Muscle of back (tissue), 11 donors: Measurements from ENCODE around the gene KANK4. TPM values are rescaled to one million over a fixed set of nuclear protein-coding genes. Genes with fewer than 3 reads are reported as not detected.

Source experiments
- DNase-seq, 3 donors: peaks; one replicate each; pipeline versions ENCODE4 v3.0.0 to v3.0.0-alpha.2; 2013
- polyA plus RNA-seq, 10 donors: library from polyadenylated mRNA; unstranded; fragments of 120-200 nt; gene quantifications; one replicate each; pipeline ENCODE4 v1.2.1, GENCODE V29; 2013; ENCODE audit not compliant: insufficient read length in 10 of 10

KANK4 gene
- polyA plus RNA-seq, 10 donors, result 8.2 to 14.2 (median 10.8) TPM

DNA sequence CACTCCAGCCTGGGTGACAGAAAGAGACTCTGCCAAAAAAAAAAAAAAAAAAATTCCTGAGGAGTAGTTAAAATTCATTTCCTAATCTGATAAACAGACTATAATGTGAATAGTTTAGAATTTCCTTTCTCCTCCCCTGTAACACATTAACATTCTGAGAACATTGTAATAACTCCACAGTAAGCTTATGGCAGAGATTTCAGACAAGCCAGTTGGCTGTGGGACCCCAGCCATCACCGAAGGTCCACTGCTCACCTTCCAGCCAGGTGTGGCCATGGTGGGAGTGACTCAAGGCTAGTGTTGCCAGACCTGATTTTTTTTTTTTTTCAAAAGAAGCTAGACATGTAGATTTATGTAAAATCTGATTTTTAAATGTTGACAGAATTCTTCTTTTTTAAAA, 11.8 kb downstream of the KANK4 start:
- no peak for DNase-seq

DNA sequence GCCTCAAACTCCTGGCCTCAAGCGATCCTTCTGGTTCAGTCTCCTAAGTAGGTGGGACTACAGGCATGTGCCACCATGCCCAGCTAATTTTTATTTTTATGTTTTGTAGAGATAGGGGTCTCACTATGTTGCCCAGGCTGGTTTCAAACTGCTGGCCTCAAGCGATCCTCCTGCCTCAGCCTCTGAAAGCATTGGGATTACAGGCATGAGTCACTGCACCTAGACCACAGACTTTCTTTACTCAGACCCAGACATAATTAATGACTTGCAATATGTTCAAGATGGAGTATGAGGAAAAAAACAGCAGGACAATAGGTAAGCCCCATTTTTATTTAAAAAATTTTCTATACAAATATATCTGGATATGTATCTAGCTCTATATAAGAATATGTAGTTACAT, 13.2 kb downstream of the KANK4 start:
- DNase-seq, result no peak

DNA sequence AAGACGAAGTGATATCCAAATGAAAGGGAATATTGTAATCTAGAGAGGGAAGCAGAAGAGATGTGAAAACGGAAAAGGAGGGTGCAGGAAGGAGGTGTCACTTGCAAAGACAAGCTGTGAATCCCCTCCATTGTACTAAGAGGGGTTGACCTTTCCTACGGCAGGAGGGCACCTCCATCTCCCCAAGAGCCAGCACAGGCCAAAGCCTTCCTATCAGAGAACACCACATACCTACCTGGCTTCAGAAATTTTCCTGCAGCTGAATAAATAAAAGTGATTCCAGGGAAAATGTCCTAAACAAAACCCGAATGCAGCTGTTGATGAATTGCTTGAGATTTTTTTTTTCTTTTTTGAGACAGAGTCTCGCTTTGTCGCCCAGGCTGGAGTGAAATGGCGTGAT, 14.3 kb downstream of the KANK4 start:
- DNase-seq, result no peak

DNA sequence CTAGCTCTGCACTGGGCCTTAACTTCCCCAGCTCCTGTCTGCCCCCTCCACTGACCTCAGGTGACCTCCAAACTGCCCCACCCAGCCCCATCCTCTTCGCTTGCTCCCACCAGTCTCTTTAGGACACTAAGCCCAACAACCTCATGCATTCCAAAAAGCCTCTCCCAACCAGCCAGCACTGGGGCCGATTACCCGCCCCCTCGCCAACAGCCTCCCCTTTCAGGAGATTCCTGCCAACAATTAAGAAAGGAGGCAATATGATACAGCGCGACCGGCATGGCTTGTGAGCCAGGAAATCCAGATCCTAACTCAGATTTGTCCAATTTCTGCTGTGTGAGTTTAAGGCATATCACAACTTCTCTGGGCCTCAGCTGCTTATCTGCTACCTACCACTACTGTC, 14.7 kb downstream of the KANK4 start:
- DNase-seq, result no peak

DNA sequence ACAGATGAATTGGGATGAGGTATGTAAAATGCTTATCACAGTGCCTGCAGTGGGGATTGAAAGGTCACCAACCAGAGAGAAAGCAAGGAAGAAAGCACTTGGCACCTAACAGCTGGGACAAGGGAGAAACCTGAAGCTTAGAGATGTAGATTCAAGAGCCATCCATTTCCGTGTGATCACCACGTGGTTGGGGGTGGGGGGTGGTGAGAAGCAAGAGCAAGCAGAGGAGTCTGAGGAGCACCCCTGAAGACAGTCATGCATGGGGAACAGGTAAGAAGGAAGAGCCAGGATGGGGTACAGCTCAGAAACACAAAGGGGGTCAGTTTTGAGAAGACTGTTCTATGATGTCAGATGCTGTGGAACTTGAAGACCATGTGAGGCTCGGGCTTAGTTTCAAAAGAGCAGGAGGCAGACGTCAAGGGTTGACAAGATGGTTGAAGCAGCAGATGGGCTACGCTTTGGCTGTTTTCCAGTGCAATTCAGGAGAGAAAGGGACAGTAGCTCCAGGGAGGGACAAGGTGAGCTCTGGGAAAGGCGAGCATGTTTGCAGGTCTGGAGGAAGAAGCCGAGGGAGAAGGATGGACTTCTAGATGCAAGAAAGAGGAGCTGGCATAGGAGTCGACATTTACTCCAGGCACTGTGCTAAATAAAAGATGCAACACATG, 17.4 kb downstream of the KANK4 start:
- no peak for DNase-seq

DNA sequence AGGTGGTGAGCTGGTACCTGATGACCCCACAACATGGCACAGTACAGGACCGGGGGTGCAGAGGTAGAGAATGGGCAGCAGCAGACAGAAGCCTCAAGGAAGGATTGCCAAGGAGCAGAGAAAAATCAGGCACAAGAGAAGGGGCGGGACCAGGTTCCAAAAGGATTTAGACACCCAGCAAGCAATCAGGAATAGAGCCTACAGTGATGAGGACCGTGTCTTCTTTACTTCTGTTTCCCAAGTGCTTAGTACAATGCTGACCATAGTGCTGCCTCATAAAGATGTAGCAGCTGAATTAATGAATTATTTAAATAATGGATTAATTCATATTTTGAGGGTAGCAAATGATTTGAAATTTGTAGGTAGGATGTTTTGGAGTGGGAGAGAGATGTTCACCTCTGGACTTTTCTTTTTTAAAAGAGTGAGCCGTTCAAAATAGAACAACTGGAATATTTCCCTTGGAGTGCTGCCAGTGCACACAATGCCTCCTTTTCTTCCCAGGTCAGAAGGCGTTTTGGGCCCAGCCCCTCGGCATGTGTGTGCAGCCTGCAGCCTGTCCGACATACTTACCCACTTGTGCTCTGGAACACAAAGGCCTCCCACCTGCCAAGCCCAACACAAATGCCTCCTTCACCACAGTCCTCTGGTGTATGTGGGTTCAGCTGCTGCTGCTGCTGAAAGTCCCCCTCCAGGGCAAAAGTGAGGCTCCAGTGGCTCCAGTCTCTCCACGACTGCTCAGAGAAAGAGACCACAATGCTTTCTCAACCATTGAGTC, 19.6 kb downstream of the KANK4 start:
- peak in 2 of 3 donors; percentile 36 to 74 for DNase-seq

DNA sequence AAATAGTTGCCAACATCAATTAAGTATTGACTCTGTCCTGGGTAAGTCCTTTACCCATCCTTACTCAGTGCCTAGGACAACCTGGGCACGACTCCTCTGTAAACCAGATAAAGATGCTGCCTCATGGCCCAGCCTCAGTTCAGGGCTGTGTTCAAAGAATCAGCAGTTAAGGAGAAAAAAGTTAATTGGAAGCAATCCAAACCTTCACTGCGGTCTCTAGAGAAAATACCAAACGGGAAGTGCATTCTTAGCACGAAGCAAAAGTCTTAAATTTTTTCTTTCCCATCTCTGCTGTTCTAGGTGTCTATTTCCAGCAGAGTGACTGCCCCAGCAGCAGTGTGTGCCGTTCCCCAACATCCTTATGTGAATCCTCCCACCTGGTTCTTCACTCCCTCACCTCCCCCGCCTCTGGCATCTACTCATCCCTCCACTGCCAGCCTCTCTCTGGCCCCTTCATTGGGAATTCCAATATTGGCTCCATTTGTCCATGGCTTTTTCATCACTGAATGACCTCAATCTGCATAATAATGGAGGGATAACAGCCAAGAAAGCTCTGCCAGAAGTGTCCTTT, 23.2 kb downstream of the KANK4 start:
- DNase-seq, result peak in 2 of 3 donors; percentile 67 to 89

DNA sequence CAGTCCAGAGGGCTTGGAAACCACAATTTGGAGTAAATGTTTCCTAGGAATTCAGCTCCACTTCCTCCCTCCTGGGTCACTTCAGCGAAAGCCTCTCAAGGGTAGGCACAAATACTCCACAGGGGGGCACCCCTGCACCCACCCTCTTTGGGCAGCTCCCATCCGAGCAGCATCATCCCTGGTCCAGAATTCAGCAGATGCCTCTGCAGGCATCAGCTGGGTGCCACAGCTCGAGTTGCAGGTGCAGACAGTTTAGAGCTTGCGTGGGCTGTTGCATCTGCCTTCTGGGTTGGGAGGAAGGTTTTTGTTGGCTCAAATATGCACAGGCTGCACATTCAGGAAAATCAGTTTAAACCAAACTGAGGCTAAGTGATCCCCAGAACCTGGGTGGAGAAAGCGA, 25.0 kb downstream of the KANK4 start:
- no peak for DNase-seq

DNA sequence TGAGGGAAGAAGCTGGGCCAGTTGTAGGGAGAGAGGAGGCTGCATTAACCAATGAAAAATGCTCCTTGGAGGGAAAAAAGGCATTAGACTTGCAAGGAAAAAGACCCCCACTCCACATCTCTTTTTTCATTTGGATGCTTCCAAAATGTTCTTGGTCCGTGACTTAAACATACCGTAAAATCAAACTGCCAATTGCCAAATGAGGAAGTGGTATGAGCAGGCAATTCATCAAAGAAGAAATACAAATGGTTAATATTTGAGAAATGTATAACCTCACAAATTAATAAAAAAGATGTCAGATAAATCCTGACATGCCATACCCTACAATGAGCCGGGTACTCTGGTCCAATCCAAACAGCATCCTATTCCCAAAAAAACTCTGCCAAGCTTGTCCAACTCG, 30.6 kb downstream of the KANK4 start:
- no peak for DNase-seq

DNA sequence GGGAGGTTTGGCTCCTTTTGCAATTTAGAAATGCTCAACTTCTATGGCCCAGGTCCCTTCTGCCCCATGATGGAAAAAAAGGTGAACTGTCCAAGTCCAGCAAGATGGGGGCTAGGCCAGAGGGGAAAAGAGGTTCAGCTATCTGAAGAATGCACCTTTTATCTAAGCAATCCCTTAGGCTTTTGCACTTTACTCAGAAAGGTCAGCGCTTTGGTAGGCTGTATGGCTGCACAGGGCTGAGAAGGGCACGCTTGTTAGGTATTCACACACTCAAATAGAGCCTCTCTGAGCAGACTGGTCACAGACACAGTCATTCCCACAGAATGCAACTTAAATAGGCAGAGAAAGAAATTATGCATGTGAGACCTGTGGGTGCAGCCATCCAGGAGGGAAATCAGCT, 31.0 kb downstream of the KANK4 start:
- DNase-seq, result no peak

DNA sequence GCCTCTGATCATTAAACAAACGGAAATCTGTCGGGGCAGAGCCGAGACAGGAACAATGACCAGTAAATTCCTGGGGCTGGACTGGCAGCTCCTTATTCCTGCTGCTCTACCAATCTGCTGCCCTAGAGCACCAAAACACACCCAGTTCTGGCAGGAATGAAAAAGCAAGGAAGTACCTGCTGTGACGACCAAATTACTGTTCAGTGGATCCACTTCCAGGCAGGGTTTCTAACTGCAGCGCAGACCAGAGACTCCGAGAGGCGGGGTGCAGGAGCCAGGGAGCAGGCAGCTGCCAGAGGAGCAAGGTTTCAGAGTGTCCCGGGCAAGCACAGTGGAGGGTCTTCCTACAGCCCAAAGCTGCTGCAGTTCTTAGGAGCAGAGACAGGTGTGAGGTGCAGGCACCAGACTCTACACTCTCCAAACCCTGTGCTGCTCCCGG, 32.4 kb downstream of the KANK4 start:
- DNase-seq, result peak in 1 of 3 donors; percentile 39

DNA sequence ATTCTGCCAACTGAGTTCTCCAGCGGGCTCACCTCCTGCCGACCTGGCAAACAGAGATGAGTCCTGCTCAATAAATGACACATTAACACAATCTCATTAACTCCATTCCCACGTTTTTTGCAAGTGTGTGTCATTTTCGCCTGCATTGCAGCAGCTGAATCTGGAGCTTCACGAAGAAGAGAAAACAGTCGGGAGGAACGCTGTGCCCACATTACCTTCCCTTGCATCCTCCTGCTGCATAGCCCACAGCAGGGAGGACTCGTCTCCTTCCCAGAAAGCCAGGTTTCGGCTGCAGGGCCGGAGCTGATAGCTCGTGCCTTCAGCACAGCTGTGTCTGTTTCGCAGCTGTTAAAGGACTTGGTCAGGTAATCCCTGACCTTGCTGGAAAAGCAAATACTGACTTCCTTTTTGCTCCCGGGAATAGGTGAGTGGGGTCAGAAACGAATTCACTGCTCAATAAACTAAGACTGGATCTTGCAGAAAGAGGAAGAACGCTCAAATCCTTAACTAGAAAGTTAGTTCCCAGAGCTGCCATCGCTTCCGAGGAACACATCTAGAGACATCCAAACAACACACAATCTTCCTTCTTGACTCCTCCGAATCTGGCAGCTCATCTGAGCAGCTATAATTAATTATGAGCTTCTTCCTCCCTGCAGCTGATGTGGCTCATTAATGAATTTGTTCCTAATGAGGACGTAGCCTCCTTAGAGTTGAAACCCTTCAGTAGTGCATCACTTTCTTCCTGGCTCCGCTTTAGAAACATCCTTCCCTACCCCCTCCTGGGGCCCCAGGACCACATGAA, 33.0 kb downstream of the KANK4 start:
- DNase-seq, result peak in 1 of 3 donors; percentile 61

DNA sequence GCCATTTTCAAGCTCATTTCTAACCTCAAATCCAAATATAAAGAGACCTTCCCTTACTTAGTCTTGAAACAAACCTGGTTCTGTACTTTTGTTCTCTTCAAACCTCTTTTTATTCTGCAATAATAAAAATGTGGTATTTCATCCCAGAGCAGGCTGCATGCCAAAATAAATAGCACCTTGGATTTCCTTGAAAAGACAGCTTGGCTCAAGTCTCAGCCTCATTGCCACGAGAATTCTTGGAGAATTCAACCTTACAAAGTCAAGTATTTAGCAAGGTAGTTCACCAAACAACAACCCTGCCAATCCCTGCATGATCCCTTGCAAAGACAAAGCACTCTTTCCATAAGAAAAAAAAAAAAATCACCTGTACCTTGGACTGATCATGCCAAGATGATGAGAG, 33.8 kb downstream of the KANK4 start:
- no peak for DNase-seq

DNA sequence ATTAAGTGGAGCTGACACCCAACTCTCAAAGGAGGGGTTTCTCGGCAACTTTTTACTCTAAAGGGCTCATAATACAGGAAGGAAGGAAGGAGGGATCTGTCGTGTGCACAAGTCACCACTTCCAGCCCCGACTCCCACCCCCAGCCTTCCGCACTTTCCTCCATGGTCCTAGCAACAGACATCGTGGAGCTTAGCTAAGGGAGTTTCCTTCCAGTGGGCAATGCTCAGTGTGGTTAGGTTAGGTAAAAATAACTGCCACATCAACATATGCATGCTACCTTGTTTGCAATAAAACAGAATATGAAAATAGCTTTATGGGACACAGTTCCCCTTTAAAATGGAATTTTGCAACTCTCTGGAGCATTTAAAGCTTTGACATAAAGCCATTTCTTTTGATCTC, 35.2 kb downstream of the KANK4 start:
- no peak for DNase-seq

DNA sequence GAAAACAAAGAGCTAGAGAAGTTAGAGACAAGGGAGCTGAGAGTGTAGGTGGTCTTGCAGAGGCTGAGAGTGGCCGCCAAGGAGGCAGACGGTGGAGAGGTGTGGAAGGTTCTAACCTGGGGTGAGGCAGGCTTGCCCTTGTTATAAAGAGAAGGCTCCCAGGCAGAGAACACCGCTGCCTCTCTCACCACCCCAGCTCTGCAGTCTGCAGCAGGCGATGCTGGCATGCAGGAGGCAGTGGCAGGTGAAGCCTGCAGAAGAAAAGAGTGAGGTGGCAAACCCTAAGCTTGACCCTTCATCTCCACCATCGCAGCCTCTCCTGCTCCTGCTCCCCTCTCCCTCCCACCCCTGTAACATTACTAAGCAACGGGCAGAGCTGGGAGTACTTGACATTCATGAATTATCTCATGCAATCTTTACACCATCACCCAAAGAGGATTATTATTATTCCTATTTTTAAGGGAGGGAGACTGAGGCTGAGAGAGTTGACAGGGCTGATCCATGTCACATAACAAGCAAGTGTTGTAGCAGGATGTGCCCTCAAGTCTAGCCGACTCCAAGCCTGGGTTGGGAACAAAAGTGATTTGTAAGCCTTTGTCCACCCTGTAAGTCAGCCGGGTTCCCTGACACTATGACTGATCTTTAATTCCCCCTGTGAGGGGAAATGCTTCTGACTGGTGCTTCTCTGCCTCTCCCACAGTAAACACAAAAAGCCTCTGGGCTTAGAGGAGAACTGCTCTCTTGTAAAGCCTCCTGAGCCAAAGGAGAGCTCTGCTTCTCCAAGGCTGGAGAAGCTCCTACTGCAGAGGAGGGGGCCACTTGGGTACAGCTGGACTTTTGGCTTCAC, 36.1 kb downstream of the KANK4 start:
- no peak for DNase-seq

DNA sequence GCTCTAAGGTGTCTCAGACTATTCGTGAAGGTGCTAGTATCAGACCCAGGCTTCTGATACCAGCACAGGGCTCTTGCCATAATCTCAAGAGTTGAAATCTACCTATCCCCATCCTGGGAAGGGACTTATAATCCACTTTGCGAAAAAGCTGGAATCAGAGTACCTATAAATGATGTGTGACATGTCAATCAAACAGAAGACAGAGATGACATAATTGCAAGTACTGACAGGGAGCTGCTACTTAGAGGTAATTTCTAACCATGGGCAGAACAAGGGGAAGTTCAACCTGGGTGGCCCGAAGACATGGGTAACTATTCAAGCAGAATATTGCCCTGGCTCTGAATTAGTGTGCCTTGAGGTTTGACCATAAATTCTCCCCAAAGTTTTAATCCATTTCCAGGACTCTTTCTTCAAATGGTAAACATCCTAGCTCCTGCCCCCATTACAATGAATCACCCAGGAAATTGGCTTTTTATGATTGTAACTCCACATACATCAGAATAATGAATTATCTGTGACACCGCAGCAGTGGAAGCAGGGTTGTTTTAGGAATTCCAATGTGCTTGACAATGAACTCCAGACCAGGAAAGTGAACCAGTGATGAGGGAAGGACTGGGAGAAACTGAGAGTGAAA, 37.2 kb downstream of the KANK4 start:
- DNase-seq, result no peak

DNA sequence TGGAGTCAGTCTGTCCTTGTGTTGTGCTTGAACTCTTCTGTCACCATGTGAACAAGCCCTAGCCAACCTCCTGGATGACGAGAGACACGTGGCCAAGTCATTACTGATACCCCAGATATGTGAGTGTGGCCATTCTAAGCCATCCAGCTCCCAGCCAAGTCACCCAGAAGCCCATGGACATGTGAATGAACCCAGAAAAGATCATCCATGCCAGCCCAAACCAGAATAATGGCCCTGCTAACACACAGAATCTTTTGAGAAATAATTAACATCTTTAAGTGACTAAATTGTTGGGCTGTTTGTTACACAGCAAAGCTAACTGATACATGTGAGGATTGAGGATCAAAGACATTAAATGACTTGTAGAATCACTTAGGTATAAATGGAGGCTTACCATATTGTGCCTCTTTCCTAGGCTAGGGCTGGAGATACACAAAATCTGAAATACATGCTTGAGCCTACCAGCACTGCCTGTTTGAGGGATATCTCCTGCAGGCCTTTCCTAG, 38.2 kb downstream of the KANK4 start:
- DNase-seq, result no peak

DNA sequence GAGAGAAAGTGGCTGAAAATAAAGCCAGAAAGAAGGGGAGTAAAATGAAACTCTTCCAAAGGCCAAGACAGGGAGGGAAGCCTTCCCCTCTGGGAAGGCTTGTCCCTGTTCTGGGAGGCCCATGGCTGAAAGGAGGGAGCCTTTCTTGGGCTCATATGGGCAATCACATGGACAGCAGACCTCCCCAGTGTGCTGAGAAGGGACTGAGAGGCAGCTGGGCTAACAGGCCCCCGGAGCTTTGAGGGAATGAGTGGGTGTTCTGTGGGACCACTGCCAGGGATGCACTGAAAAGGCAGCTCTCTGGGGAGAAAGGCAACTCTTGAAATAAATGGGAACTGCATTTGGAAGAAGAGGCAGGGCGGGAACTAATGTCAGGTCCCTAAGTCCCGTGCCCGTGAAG, 39.1 kb downstream of the KANK4 start:
- DNase-seq, result no peak

DNA sequence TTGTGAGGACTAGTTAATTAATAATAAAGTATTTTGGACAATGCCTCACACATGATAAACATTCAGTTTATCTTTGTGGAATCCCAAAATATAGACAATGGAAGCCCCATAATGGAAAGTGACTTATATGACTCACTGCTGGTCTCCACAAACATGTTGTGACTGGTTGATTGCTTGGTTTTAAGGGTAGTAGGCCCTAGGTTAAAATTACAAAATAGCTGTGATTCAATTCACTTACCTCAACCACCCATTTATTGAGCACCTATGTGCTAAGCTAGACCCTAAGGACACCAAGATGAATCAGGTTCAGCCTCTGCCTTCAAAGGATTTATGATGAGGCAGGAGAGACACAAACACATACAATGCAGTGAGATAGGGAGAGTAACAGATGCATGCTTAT, 42.4 kb downstream of the KANK4 start:
- DNase-seq, result no peak
